Ecto neural progenitor cell (in vitro differentiated cells): ENCODE data around the gene MYLK.
"Not testable (repeated sequence)": the region's sequence is repeated elsewhere in the genome, so short reads cannot be mapped to it uniquely, and the experiment has no call there.

Source experiments
- DNase-seq: peaks from one replicate; pipeline ENCODE4 v3.0.0-alpha.2; 2018; ENCODE audit warnings: low spot score

Gene MYLK

DNA sequence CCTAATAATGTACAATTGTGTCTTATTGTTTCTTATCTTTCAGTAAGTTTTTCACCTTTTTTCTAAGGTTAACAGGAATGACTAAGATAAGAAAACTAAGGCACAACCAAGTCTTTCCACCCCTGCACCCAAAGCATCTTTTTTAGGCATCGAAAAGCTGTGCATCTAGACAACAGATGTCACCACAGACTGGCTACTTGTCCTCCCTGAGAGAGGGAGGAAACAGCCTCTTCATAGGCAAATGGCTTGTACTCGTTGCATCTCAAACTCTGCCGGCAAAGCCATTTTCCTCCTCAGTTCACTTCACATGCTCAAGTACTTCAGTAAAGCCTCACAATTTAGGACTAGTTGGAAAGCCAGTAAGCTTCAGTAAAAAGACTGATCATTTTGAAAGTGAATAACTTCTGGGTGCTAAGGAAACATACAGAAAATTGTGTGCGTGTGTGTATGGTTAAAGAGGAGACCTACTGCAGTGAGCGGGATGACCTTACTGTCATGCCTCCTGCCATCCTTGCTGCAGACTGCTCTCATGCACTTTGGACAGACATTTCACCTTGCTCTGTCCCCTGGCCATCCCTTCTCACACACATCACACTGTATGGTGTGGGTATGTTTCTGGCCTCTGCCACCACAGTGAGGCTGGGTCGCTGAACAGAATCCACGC is 262.8 kb downstream of the MYLK start:
- DNase-seq: no peak

DNA sequence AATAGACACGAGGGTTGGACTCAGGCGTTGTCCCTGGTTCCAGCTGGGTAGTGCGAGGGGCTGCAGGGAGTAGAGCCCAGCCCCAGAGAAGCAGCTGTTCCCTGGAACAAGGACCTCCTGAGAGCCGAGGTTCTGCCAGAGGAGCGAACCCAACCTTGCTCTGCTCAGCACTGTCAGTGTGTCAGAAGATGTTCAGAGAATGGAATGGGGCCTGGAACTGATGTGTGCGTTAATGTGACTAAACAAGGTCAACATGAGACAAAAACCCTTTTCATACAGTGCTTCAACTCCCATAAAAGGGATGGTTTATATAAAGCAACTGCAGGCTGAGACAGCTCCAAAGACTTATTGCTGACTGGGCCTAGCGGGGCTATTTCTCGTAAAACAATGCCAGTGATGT is 263.8 kb downstream of the MYLK start:
- DNase-seq: no peak

DNA sequence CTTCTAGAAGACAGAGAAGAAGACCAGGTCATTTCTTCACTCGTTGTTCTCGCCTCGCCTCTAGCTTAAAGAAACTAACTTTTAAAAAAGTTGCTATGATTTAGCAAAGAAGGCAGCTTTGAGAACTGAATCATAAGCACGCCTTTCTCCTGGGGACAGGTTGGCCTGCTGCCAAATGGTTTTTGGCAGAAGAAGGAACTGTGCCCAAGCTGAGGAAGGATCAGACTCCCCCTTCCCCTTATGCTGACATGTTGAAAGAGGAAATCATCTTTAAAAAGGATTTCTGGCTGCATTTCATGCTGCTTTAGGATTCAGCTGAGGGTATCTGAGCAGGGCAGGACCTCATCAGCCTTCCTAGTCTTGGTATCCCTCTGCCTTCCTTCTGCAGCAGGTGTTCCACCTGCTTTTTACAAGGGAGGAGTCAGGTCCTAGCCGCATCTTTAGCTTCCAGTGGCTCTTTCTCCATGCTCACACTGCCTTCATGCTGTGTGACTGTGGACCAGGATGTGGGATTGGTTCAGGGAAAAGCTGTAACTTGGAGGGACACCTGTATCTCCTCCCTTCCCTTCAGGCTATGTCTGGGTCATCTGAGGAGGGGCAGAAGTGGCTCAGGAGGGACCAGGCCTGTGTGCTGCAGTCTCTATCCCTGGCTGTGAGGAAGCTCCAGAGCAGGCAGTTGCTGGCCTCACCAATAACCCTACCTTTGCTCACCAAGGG is 265.2 kb downstream of the MYLK start:
- DNase-seq: no peak

DNA sequence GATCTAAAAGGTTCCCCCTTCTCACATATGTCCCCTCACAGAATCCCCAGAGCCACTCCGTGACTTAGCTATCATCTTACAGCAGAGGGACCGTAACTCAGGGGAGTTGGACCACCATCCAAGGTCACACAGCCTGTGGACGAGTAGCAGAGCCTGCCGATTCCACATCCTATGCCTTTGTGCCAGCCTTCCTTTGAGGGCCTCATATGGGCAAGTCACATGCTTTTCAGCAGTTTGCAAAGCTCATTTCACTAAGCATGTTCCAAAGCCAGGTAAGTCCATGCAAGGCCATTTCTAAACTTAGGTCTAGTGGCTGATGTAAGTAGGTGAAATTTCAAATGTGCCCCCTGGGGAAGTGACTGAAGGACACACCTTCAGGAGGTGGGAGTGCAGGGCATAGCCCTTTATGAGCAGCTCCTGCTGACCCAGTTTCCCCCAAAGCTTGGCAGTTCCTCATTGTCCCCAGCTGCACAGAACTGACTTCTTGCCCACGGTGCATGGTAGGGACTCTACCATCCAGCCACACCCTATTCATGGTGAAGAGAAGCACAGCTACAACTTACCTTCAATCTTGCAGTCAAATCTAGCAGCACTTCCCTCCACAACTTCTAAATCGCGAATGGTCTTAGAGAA is 265.9 kb downstream of the MYLK start:
- no peak for DNase-seq

DNA sequence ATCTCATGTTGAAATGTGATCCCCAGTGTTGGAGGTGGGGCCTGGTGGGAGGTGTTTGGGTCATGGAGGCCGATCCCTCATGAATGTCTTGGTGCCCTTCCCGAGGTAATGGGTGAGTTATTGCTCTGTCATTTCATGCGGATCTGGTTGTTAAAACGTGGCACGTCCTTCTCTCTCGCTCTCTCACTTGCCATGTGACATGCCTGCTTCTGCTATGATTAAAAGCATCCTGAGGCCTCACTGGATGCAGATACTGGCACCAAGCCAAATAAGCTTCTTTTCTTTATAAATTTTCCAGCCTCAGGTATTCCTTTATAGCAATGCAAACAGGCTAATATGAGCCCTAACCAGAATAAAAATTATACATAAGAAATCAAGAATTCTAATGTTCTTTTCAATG is 267.5 kb downstream of the MYLK start:
- DNase-seq: no peak

DNA sequence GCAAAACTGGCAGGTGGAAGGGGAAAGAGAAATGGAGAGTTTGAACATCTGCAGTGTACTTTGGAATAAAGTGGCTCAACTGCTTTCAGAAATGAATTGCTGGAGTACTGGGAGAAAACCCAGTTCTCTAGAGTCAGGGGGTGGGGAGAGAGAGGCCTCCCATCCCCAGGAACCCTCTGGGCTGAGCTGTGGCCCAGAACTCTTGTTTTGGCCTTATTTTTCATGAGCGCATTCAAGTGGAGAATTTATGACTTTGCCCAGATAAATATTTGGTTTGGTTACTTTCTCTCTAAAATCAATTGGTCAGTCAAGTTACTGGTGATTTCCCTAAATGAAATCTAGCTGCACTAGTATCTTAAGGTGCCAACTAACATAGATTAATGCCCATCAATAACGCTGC is 270.6 kb downstream of the MYLK start:
- DNase-seq: no peak

DNA sequence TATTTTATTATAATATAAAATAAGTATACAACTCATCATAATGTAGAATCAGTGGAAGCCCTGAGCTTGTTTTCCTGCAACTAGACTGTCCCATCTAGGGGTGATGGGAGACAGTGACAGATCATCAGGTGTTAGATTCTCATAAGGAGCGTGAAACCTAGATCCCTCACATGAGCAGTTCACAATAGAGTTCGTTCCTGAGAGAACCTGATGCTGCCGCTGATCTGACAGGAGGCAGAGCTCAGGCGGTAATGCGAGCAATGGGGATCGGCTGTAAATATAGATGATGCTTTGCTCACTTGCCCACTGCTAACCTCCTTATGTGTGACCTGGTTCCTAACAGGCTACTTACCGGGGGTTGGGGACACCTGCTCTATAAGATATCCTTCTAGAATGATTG is 272.5 kb downstream of the MYLK start:
- DNase-seq: not testable (repeated sequence)

DNA sequence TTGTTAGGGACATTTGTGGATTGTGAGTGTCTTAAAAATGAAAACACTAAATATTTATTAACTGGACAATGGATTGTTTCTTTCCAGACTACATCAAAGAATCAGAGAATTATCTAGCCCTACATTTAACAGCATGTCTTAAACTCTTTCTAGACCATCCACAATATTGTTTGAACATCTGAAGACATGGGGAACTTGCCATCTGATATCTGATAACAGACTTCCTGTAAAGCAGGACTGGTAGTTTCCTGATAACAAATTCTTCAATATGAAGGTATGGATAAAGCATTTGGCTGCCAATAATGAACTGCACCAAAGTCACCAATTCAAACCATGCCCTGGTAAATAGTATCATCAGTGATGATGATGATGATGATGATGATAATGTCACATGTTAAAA is 273.1 kb downstream of the MYLK start:
- DNase-seq: no peak

DNA sequence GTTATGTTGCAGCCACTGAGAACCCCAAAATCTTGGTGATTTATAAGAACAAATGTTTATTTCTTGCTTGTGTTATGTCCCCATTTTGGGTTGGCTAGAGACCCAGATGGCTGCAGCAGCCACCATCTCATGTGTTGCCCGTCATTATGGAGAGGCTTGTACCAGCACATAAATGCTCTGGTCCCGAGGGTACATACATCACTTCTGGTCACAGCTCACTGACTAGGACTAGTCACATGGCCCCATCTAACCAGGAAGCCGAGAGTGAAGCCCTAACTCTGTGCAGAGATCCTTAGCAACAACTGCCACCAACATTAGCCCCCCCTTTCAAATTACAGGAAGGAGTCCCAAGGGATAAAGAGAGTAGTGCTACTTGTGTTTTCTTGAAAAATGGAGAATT is 273.8 kb downstream of the MYLK start:
- no peak for DNase-seq

DNA sequence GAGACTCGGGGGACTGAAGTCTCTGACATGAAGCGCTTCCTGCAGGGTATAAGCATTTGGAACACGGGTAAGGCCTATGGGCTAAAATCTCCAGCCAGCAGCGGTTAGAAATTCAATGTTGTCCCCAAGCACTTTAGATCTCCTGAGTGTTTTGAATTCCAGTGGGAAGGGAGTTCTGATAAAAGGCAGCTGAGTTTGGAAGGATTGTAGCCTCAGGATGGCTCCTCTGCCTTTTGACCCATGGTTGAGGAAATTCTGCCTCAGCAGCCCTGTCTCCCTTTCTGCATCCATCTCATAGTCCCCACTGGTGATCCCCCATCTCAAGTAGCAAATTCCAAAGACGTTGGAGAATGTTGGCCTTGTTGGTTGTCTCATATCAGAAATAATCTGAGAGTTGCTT is 275.1 kb downstream of the MYLK start:
- no peak for DNase-seq

DNA sequence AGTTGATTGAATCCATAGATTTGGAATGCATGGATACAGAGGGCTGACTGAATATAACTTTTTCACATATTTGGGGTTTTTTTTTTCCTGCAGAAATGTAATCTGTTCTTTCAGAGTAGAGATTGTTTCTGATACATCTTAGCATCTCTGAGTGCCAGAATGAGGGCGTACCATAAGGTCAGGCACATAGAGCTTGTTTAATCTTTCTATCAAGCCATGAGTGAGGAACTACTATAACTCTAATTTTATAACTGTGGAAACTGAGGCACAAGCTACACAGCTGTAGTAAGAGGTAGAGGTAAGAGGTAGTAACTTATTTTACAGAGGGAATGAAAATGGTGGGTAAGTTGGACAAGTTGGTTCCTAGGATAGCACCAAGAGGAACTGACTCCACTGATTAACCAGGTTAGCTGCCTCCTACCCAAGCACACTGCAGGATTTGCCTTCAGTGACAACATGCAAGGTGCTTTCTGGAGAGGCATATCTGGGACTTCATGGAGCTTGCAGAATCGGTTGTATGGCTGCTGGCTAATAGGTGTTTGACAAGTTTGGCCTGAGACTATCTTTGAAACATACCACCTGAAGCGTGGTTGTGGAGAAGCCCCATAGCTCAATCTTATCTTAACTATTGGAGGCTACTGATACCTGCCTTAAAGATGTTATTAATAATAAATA is 275.7 kb downstream of the MYLK start:
- no peak for DNase-seq

DNA sequence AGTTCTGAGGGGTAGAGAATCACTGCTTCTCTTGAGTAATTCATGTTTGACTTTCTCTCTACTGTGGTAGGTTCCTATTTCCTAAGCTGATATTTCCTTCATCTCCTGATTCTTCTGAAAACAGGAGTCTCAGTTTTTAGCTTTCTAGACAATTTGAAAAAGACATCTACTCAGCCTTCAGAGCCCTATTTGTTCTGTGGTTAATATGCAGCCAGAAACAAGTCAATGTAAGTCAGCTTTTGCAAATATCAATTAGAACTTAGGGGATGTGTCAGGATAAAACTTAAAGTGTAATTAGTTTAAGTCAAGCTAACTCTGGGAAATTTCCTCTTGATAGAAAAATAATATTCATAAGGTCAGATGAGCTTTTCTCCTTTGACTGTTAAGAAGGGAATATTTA is 277.6 kb downstream of the MYLK start:
- DNase-seq: no peak

DNA sequence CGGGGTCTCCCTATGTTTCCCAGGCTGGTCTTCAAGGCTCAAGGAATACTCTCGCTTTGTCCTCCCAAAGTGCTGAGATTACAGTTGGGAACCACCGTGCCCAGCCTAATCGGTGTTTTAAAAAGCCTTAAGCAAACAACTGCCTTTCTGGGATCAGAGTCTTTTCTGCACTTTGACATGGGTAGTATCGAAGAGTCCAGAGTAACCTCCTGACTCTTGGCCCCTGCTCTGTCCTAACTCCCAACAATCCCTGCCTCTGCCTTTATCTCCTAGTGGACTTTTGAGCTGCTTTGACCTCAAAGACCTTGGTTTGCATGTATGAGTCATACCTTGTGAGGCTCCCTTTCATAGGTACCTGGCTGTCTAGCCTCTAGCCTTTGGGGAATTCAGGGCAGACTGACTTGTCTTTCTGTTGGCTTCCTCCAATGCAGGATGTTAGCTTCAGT is 278.3 kb downstream of the MYLK start:
- DNase-seq: no peak

DNA sequence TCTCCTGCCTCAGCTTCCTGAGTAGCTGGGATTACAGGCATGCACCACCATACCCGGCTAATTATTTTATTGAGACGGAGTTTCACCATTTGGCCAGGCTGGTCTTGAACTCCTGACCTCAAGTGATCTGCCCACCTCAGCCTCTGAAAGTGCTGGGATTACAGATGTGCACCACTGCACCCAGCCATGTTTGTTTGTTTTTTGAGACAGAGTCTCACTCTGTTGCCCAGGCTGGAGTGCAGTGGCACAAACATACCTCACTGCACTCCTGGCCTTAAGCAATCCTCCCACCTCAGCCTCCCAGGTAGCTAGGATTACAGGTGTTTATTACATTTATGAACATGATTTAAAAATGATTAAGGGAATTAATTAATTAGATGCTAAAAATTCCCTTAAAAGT is 281.0 kb downstream of the MYLK start:
- not testable (repeated sequence) for DNase-seq

DNA sequence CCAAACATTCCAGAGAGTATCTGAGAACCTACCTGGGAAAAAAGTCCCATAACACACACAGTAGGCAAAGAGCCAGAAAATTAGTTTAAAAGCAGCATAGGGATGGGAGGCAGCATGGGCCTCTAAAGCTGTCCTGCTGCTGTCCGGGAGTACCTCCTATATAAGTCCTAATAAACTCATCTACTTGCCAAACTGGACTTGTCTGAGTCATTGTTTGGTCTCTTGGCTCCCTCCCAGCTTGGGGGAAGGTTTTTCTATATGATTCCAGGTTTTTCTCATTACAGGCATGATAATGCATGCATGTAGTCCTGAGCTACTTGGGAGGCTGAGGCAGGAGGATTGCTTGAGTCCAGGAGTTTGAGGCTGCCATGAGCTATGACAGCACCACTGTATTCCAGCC is 281.8 kb downstream of the MYLK start:
- no peak for DNase-seq

DNA sequence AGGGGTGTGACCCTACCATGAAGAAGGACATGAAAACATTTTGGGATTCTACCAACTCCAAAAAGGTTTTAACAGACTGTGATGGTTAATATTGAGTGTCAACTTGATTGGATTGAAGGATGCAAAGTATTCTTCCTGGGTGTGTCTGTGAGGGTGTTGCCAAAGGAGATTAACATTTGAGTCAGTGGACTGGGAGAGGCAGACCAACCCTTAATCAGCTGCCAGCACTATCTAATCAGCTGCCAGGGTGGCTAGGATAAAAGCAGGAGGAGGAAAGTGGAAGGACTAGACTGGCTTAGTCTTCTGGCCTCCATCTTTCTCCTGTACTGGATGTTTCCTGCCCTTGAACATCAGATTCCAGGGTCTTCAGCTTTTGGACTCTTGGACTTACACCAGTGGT is 283.3 kb downstream of the MYLK start:
- not testable (repeated sequence) for DNase-seq

DNA sequence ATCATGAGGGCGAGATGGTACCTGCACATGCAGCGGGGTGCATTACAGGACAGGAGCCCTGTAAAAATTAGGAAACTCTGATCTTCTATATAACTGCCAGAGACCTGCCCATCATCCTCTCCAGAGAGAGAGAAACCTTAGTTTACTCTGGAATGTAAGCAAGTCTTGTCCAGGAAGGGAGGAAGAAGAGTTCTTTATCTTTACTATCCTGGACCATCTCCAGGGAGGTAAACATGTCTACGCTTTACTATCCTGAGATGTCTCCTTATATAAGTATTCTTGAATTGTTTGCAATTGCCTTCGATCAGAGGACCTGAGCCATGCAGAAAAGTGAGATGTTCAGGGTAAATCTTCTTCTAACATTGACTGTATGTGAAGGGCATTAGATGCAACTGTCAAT is 286.6 kb downstream of the MYLK start:
- DNase-seq: no peak

DNA sequence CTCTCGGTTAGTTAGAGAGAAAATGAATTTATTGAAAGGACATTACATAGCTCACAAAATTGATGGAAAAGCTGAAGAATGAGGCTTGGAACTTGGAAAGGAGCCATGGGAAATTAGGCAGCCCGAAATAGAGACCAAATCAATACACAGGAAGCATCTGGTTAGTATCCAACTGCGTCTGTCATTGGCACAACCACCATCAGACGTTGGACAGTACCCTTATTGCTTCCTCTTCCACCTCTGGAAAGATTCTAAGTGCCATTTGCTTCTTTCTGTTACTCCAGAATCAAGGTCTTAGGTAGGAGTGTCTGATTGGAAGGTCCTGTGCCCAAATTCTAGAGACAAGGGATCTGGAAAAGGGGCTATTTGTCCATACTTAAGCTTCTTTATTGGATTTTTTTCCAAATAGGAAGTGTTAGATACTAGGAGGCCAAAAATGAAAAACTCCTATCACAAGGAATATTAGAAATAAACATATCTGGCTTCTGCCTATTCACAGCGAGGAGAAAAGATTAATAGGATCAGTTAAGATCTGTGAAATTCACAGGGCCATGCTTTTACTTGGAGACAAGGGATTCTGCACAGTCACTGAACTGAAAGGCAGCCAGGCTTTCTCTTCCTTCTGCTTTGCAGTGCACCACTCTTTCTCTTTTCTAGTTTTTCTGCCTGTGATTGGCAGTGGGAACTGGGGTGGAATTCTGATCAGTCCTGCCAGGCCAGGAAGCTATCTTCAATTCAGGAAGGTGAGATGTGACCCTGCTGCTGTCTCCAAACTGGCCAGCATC is 288.5 kb downstream of the MYLK start:
- no peak for DNase-seq

DNA sequence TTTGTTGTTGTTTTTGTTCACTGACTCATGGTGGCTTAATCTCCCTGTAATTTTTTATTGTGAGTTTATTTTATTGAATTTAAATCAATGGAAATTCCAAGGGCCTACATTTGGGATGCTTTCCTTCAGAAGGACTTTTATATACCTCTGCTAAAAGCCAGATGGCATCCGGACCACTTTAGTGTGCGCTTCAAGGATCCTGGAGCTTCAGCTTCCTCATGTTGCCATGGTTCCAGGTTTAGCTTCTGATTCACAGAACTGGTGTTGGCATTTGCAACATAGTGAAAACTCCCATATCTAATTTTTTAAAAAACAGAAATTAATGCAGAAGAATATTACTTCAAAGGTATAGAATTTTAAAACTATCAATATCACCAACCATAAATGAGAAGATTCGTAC is 290.8 kb downstream of the MYLK start:
- DNase-seq: no peak

DNA sequence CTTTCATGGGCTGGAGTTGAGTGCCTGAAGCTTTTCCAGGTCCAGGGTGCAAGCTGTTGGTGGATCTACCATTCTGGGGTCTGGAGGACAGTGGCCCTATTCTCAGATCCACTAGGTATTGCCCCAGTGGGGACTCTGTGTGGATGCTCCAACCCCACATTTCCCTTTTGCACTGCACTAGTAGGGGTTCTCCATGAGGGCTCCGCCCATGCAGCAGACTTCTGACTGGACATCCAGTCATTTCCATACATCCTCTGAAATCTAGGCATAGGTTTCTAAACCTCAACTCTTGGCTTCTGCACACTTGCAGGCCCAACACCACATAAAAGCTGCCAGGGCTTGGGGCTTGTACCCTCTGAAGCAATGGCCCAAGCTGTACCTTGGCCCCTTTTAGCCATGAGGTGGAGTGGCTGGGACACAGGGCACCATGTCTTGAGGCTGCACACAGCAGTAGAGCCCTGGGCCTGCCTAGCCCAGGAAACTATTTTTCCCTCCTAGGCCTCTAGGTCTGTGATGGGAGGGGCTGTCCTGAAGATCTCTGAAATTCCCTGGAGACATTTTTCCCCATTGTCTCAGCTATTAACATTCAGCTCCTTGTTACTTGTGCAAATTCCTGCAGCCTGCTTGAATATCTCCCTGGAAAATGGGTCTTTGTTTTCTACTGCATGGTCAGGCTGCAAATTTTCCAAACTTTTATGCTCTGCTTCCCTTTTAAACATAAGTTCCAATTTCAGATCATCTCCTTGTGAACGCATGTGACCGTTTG is 293.3 kb downstream of the MYLK start:
- no peak for DNase-seq

DNA sequence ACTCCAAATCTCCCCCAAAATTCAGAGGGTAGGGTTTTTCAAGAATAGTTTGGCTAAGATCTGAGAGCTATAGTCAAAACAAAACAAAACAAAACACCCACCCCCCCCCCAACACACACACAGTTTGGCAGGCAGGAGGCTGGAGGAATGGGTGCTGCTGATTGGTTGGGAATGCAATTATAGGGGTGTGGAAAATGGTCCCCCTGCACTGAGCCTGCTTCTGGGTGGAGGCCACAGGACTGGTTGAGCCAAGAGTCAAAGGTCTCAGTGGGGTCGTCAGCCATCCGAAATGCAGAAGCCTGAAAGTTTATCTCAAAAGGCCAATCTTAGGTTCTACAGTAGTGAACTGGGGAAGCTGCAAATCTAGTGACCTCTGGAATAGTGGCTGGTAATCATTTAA is 296.7 kb downstream of the MYLK start:
- DNase-seq: no peak
